ENCODE measurements around the gene GSK3B. TPM values are rescaled to one million over a fixed set of nuclear protein-coding genes. Genes with fewer than 3 reads are reported as not detected.

Gene GSK3B
- total and polyA plus RNA-seq, 2 donors (not counting 3 experiments of a cell fraction or from before 2014, with no cell fraction given), result 22.1 to 50.1 TPM

DNA sequence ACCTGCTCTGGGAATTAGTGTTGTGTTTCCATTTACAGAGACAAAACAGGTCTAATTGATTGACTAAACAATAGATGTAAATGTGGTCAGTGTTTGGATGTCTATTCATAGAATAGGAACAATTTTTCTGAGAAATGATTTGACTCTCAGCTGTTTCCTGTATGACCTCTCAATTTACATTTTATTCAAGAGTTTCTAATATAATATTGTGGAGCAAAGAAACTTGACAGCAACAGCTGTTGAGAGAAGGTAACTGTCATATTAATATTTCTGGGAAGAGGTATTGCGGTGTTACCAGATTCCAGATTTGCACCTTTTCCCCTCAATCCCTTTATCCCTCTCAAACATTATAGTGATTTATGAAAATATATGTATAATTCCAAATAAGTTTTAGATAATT lies 316.1 kb downstream of the GSK3B start:
- BruUV-seq (replicated peaks), result no TSS peak
- H3K79me2 ChIP-seq (ENCODE audit: control insufficient read depth, insufficient read depth, low read length), result no peaks in the 10 kb centered on the region
- intact Hi-C loops (cut with micrococcal nuclease), result no loop called here

DNA sequence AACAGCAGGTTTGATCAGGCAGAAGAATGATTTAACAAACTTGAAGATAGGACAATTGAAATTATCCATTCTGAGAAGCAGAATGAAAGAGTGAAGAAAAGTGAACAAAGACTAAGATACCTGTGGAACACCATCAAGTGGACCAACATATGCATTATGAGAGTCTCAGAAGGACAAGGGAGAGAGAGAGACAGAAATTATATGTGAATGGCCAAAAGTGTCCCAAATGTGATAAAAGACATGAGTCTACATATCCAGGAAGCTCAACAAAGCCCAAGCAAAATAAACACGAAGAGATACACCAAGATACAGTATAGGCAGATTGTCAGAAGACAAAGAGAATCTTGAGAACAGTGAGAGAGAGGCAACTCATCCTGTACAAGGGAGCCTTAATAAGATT lies 317.9 kb downstream of the GSK3B start:
- Histone ChIP-seq H3K9me1 (replicated peaks; ENCODE audit: control insufficient read depth, extremely low read depth, insufficient read depth, low read length) (no peaks in the 10 kb centered on the region), H4K20me1 (replicated peaks; ENCODE audit: control insufficient read depth, extremely low read depth, insufficient read depth, low read length) (no peaks in the 10 kb centered on the region), H3K79me2 (ENCODE audit: control insufficient read depth, insufficient read depth, low read length) (no peaks in the 10 kb centered on the region), H3K27ac (ENCODE audit: insufficient read depth, low read depth, low read length) (no peak overlapping the region), H3K4me2 (ENCODE audit: insufficient read depth, low read length) (no peak overlapping the region), H3K9ac (replicated peaks; ENCODE audit: extremely low read depth, insufficient read depth, low read length) (no peak overlapping the region), H3K4me1 (ENCODE audit: control insufficient read depth, extremely low read depth, insufficient read depth, low read length) (no peaks in the 10 kb centered on the region), H3K36me3 (ENCODE audit: control insufficient read depth in 2 of 2, extremely low read depth in 1 of 2, insufficient read depth in 2 of 2, low read length in 2 of 2) (no peaks in the 10 kb centered on the region), H3K9me3 (replicated peaks; ENCODE audit: control insufficient read depth, insufficient read depth, low read length) (no peaks in the 10 kb centered on the region), H3K27me3 (ENCODE audit: control insufficient read depth in 2 of 2, insufficient read depth in 2 of 2, low read length in 2 of 2) (no peaks in the 10 kb centered on the region), H2AFZ (ENCODE audit: low read depth, low read length) (no peak overlapping the region), H3K4me3 (replicated peaks in 1 of 3; ENCODE audit: insufficient read depth in 1 of 3, low read depth in 1 of 3, low read length in 3 of 3) (no peak overlapping the region)
- no peak for FAIRE-seq
- ChIA-PET POLR2A (no interaction called here), CTCF (interaction anchor here (1.6 kb wide), 1 partner anchor 86 kb away, joined by 4 read pairs; no protein-coding TSS in a partner anchor)
- DNase-seq (ENCODE audit: low read depth, low spot score), result no peak
- TF ChIP-seq, protein P1, sequence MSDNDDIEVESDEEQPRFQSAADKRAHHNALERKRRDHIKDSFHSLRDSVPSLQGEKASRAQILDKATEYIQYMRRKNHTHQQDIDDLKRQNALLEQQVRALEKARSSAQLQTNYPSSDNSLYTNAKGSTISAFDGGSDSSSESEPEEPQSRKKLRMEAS (IDR thresholded peaks at IDR 0.05; ENCODE audit: insufficient read depth, insufficient read length), result no peak
- no peak for TF ChIP-seq FOS (IDR thresholded peaks at IDR 0.05; ENCODE audit: borderline replicate concordance, insufficient read depth, low read length)
- no peak for TF ChIP-seq MYC (IDR thresholded peaks at IDR 0.05; ENCODE audit: low read depth, low read length)
- no peak for TF ChIP-seq EZH2 (IDR thresholded peaks at IDR 0.05; ENCODE audit: borderline replicate concordance, low read depth, low read length, severe bottlenecking)
- no peak for TF ChIP-seq CTCF (IDR thresholded peaks at IDR 0.05; ENCODE audit: extremely low read depth in 1 of 2, insufficient read depth in 1 of 2, low read depth in 1 of 2, low read length in 2 of 2)
- TF ChIP-seq JUN (IDR thresholded peaks at IDR 0.05; ENCODE audit: borderline replicate concordance, insufficient read depth, insufficient read length, low read depth), result no peak
- TF ChIP-seq POLR2A (IDR thresholded peaks at IDR 0.05; ENCODE audit: low read depth, low read length), result no peak
- no peak for TF ChIP-seq GATA2 (IDR thresholded peaks at IDR 0.05; ENCODE audit: insufficient read depth, insufficient read length, low read depth, low read length)
- no peak for TF ChIP-seq POLR2AphosphoS5 (IDR thresholded peaks at IDR 0.05; ENCODE audit: insufficient read depth, low read depth, low read length)
- BruUV-seq (replicated peaks), result no TSS peak
- dilution Hi-C loops (cut with MboI; ENCODE audit: extremely low pct_ligation_motif_present, low sequenced_read_pairs), result no loop called here
- intact Hi-C loops (cut with micrococcal nuclease), result no loop called here

More for the DNA sequence above, 316.1 kb downstream of the GSK3B start:
- Histone ChIP-seq H3K9me3 (replicated peaks; ENCODE audit: control insufficient read depth, insufficient read depth, low read length) (no peaks in the 10 kb centered on the region), H3K4me1 (ENCODE audit: control insufficient read depth, extremely low read depth, insufficient read depth, low read length) (no peaks in the 10 kb centered on the region), H2AFZ (ENCODE audit: low read depth, low read length) (no peak overlapping the region), H4K20me1 (replicated peaks; ENCODE audit: control insufficient read depth, extremely low read depth, insufficient read depth, low read length) (no peaks in the 10 kb centered on the region), H3K27me3 (ENCODE audit: control insufficient read depth in 2 of 2, insufficient read depth in 2 of 2, low read length in 2 of 2) (no peaks in the 10 kb centered on the region), H3K9ac (replicated peaks; ENCODE audit: extremely low read depth, insufficient read depth, low read length) (no peak overlapping the region), H3K4me3 (replicated peaks in 1 of 3; ENCODE audit: insufficient read depth in 1 of 3, low read depth in 1 of 3, low read length in 3 of 3) (no peak overlapping the region), H3K9me1 (replicated peaks; ENCODE audit: control insufficient read depth, extremely low read depth, insufficient read depth, low read length) (no peaks in the 10 kb centered on the region), H3K4me2 (ENCODE audit: insufficient read depth, low read length) (no peak overlapping the region), H3K27ac (ENCODE audit: insufficient read depth, low read depth, low read length) (no peak overlapping the region), H3K36me3 (ENCODE audit: control insufficient read depth in 2 of 2, extremely low read depth in 1 of 2, insufficient read depth in 2 of 2, low read length in 2 of 2) (no peaks in the 10 kb centered on the region)
- TF ChIP-seq FOS (IDR thresholded peaks at IDR 0.05; ENCODE audit: borderline replicate concordance, insufficient read depth, low read length), result no peak
- TF ChIP-seq CTCF (IDR thresholded peaks at IDR 0.05; ENCODE audit: extremely low read depth in 1 of 2, insufficient read depth in 1 of 2, low read depth in 1 of 2, low read length in 2 of 2), result no peak
- DNase-seq (ENCODE audit: low read depth, low spot score), result peak; percentile 16
- CTCF ChIA-PET, result no interaction called here
- dilution Hi-C loops (cut with MboI; ENCODE audit: extremely low pct_ligation_motif_present, low sequenced_read_pairs), result no loop called here
- no peak for FAIRE-seq
- POLR2A ChIA-PET, result interaction anchor here (0.7 kb wide), 1 partner anchor 14 kb away, joined by 4 read pairs; no protein-coding TSS in a partner anchor
